Heart right ventricle (tissue), 16 donors: ENCODE data around the gene GASK1A. TPM values are rescaled to one million over a fixed set of nuclear protein-coding genes. Genes with fewer than 3 reads are reported as not detected.

ENCODE experiments used
- ATAC-seq, 8 donors: fragments of 200-7000 bp; cut with Tn5 transposase; one replicate each; pipeline ENCODE4 v1.9.1; 2020; ENCODE audit warnings: mild to moderate bottlenecking in 8 of 8, moderate library complexity in 8 of 8, moderate number of reproducible peaks in 1 of 8
- DNase-seq, 2 donors: peaks; one replicate each; pipeline ENCODE4 v3.0.0-alpha.2; 2020
- H3K27ac ChIP-seq, 10 donors: fragments of 200-600 bp; sonication (generic) in 2 of 10; one replicate each; pipeline versions ENCODE4 v1.5.0 to v1.8.0; 2020 to 2022; ENCODE audit warnings: mild to moderate bottlenecking in 3 of 10
- H3K27me3 ChIP-seq, 7 donors: fragments of 200-600 bp; one replicate each; pipeline ENCODE4 v1.8.0; 2021 to 2022; ENCODE audit warnings: mild to moderate bottlenecking in 2 of 7
- H3K36me3 ChIP-seq, 9 donors: fragments of 200-600 bp; sonication (generic) in 1 of 9; one replicate each; pipeline versions ENCODE4 v1.5.0 to v1.8.0; 2020 to 2022; ENCODE audit warnings: mild to moderate bottlenecking in 2 of 9
- H3K4me1 ChIP-seq, 9 donors: fragments of 200-600 bp; sonication (generic) in 1 of 9; one replicate each; pipeline versions ENCODE4 v1.5.0 to v1.8.0; 2020 to 2022; ENCODE audit warnings: mild to moderate bottlenecking in 4 of 9
- H3K4me3 ChIP-seq, 10 donors: fragments of 200-600 bp; sonication (generic) in 2 of 10; one replicate each; pipeline versions ENCODE4 v1.5.0 to v1.8.0; 2020 to 2022; ENCODE audit warnings: mild to moderate bottlenecking in 7 of 10, moderate library complexity in 2 of 10
- H3K9me3 ChIP-seq, 11 donors: fragments of 200-600 bp in 10 of 11; sonication (generic) in 2 of 11; one replicate each; pipeline versions ENCODE4 v1.5.0 to v1.8.0; 2013 to 2022; ENCODE audit warnings: mild to moderate bottlenecking in 2 of 11, control low read depth in 1 of 11, moderate library complexity in 1 of 11
- CTCF ChIP-seq, 9 donors: fragments of 200-600 bp; sonication (generic) in 2 of 9; IDR thresholded peaks; one replicate each; pipeline versions ENCODE4 v1.5.0 to v1.8.0; 2021 to 2022; ENCODE audit warnings: antibody characterized with exemption in 9 of 9, mild to moderate bottlenecking in 5 of 9, moderate library complexity in 1 of 9
- WGBS, 2 donors: extraction: QIAGEN DNeasy Blood & Tissue Kit; methylation state at CpG; one replicate each; pipeline ENCODE4 v1.1.7; 2013; ENCODE audit warnings: inconsistent platforms in 1 of 2; 5-methylcytosine and 5-hydroxymethylcytosine counted together
- intact Hi-C, 10 donors: fragments of 100-400 bp; cut with DNase I; formaldehyde crosslinking; loops; one replicate each; pipeline versions ENCODE4 v1.11.1 to v1.14.2; 2022
- polyA plus RNA-seq, 2 donors: library from polyadenylated mRNA; stranded (reverse); fragments of 200-250 nt; gene quantifications; one replicate each; pipeline ENCODE4 v1.2.3, GENCODE V29; 2013
- total RNA-seq, 10 donors: library from RNA; stranded (reverse); fragmentation: NEBNext Ultra II Directional in 3 of 10; extraction: Animal tissue kit (Norgen Biotek cat#: 25700) in 3 of 10; gene quantifications; one replicate each; pipeline versions ENCODE4 v1.2.1 to v1.2.4, GENCODE V29; 2021 to 2023
- donor health status: Arrhythmogenic right ventricular cardiomyopathy.
- donor health status: ischemic (EF 13 %, LVEDD 7.1; RV severe dilation, severe dysfunction).
- donor health status: healthy with polysubstance abuse.
- donor health status: DM: no; HTN: yes; CAD: no.
- donor health status: DM: no; HTN: no; CAD: no.
- donor health status: ischemic (EF 25% LVEDD 6.9; RV normal size, moderate dysfunction).
- donor health status: ischemic (EF 25% LVEDD 5.7; RV mildly dilated, moderate dysfunction).
- donor health status: healthy.
- donor health status: DM: yes; HTN: yes; CAD: no.
- donor health status: Ischemic cardiomyopathy.
- donor health status: ischemic (EF 35%, LVEDD 5.7; RV mildly dilated, moderate dysfunction).
- donor health status: nonischemic (EF 11% LVEDD 7.7; RV severe dilation, severe dysfunction).
- donor health status: DM: yes; HTN: yes; CAD: no.
- donor health status: PGD.
- donor health status: ischemic (EF 29% LVEDD 5.4; RV normal size, mild dysfunction).
- donor health status: nonischemic (EF 23%, LVEDD 6.1; RV moderate dilation, normal function).

Gene GASK1A
- total and polyA plus RNA-seq, 12 donors, result 0.28 to 1.5 (median 0.58) TPM

- Histone ChIP-seq H3K9me3 (no peaks in the 10 kb centered on the region), H3K36me3 (no peaks in the 10 kb centered on the region), H3K4me3 (no peak overlapping the region), H3K27me3 (no peaks in the 10 kb centered on the region), H3K4me1 (peaks cover 0 to 15% (median 0%) of the 10 kb centered on the region in 9 donors), H3K27ac (peak overlapping the region in 1 of 10 donors; percentile 63)
- DNase-seq, result no peak
- intact Hi-C loops, result no loop called here
- no peak for ATAC-seq
- 73 to 84% methylated on average over 5 of the region's 5 CpGs for WGBS, 2 donors
- TF ChIP-seq CTCF (IDR thresholded peaks at IDR 0.05), result no peak
Observed at GRCh38 chr3:43023746-43024145, 44.6 kb downstream of the GASK1A start.

GRCh38 chr3:43024181-43024885 is 45.2 kb downstream of the GASK1A start:
- peak overlapping the region in 1 of 10 donors; percentile 63 for H3K27ac ChIP-seq
- no peak overlapping the region for H3K4me3 ChIP-seq
- no peak for TF ChIP-seq CTCF (IDR thresholded peaks at IDR 0.05)
- no peak for ATAC-seq
- DNase-seq, result no peak
- intact Hi-C loops, result no loop called here
- peaks cover 0 to 15% (median 0%) of the 10 kb centered on the region in 9 donors for H3K4me1 ChIP-seq
- H3K27me3 ChIP-seq, result no peaks in the 10 kb centered on the region
- H3K36me3 ChIP-seq, result no peaks in the 10 kb centered on the region
- no peaks in the 10 kb centered on the region for H3K9me3 ChIP-seq
- 59 to 63% methylated on average over 6 of the region's 6 CpGs for WGBS, 2 donors

DNA sequence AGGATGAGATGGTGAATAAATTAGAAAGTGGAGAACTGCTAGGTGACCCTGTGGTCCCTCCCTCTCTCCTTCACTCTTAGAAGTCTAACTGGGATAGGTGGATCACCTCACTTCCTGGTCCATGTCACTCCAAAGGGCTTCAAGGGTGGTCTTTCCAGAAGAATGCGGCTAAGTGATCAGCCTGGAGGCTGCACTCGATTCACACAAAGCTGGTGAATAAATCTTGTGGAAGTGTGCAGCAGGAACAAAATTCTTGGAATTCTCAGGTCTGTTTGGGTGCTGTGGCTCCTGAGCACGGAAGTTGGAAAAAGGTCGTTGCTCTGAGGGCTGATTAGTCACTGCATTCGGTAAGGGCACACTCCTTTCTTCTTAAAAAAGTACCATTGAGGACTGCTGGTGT is 46.3 kb downstream of the GASK1A start:
- Histone ChIP-seq H3K4me3 (no peak overlapping the region), H3K27ac (no peak overlapping the region), H3K4me1 (peaks cover 0 to 15% (median 0%) of the 10 kb centered on the region in 9 donors), H3K27me3 (no peaks in the 10 kb centered on the region), H3K36me3 (no peaks in the 10 kb centered on the region), H3K9me3 (no peaks in the 10 kb centered on the region)
- no peak for ATAC-seq
- no peak for DNase-seq
- TF ChIP-seq CTCF (IDR thresholded peaks at IDR 0.05), result no peak
- intact Hi-C loops, result no loop called here
- 64 to 67% methylated on average over 5 of the region's 5 CpGs for WGBS, 2 donors

DNA sequence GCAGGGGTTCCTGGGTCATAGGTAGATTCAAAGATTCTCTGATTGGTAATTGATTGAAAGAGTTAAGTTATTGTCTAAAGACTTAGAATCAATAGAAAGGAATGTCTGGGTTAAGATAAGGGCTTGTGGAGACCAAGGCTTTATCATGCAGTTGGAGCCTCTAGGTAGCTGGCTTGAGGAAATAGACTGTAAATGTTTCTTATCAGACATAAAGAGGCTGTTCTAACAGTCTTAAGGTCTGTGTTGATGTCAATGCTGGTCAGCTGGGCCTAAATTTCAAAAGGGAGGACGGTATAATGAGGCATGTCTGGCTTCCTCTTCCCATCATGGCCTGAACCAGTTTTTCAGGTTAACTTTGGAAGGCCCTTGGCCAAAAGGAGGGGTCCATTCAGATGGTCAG is 48.9 kb downstream of the GASK1A start:
- Histone ChIP-seq H3K4me3 (no peak overlapping the region), H3K36me3 (no peaks in the 10 kb centered on the region), H3K9me3 (no peaks in the 10 kb centered on the region), H3K27ac (no peak overlapping the region), H3K27me3 (no peaks in the 10 kb centered on the region), H3K4me1 (peaks cover 0 to 17% (median 0%) of the 10 kb centered on the region in 9 donors)
- TF ChIP-seq CTCF (IDR thresholded peaks at IDR 0.05), result no peak
- ATAC-seq (no peak), DNase-seq (no peak)
- 66 to 67% methylated on average over 1 of the region's 1 CpG for WGBS, 2 donors
- intact Hi-C loops, result no loop called here
